CD8-positive, alpha-beta memory T cell (primary cell): Measurements from ENCODE around the gene IRF6. TPM values are rescaled to one million over a fixed set of nuclear protein-coding genes. Genes with fewer than 3 reads are reported as not detected.

Experiments used
- CTCF ChIA-PET: fragments of 350-600 bp; sonication (Branson Sonifier 250); formaldehyde crosslinking; loops from one replicate; lab custom pipeline; 2021; ENCODE audit warnings: antibody characterized with exemption; lab: Charles Lee
- POLR2A ChIA-PET: fragments of 350-600 bp; sonication (Branson Sonifier 250); formaldehyde crosslinking; loops from one replicate; lab custom pipeline; 2021; ENCODE audit warnings: antibody characterized with exemption; lab: Charles Lee
- DNase-seq, 5 donors: peaks; one replicate each; pipeline versions ENCODE4 v3.0.0 to v3.0.0-alpha.2; 2020 to 2022; ENCODE audit warnings: mixed read lengths in 1 of 5
- H3K27ac ChIP-seq: one replicate; pipeline ENCODE4 v1.7.0; 2013; ENCODE audit warnings: low read depth, mild to moderate bottlenecking, low read length, moderate library complexity
- H3K27me3 ChIP-seq: 2 replicates; pipeline ENCODE4 v1.7.0; 2013; ENCODE audit warnings: low read length, mild to moderate bottlenecking; ENCODE audit not compliant: insufficient read depth, poor library complexity, severe bottlenecking
- H3K36me3 ChIP-seq: 2 replicates; pipeline ENCODE4 v1.7.0; 2013; ENCODE audit warnings: mild to moderate bottlenecking, low read length, moderate library complexity; ENCODE audit not compliant: insufficient read depth
- H3K4me1 ChIP-seq: 2 replicates; pipeline ENCODE4 v1.7.0; 2013; ENCODE audit warnings: mild to moderate bottlenecking, low read length, moderate library complexity; ENCODE audit not compliant: insufficient read depth
- H3K4me3 ChIP-seq: 2 replicates; pipeline ENCODE4 v1.7.0; 2013; ENCODE audit warnings: mild to moderate bottlenecking, low read length
- H3K9me3 ChIP-seq: 2 replicates; pipeline ENCODE4 v1.7.0; 2013; ENCODE audit warnings: mild to moderate bottlenecking, low read length
- H3K27ac Mint-ChIP-seq, 8 donors: one replicate each; pipeline ENCODE4 v1.8.0; 2020 to 2021; ENCODE audit warnings: mixed read lengths in 8 of 8, mild to moderate bottlenecking in 6 of 8, inconsistent platforms in 3 of 8, moderate library complexity in 3 of 8
- H3K27me3 Mint-ChIP-seq, 2 donors: one replicate each; pipeline ENCODE4 v1.8.0; 2020 to 2021; ENCODE audit warnings: mixed read lengths in 2 of 2, mild to moderate bottlenecking in 1 of 2, moderate library complexity in 1 of 2
- H3K36me3 Mint-ChIP-seq, 3 donors: one replicate each; pipeline ENCODE4 v1.8.0; 2020 to 2021; ENCODE audit warnings: mixed read lengths in 3 of 3, inconsistent platforms in 1 of 3, mild to moderate bottlenecking in 1 of 3
- H3K4me1 Mint-ChIP-seq, 3 donors: one replicate each; pipeline ENCODE4 v1.8.0; 2020 to 2021; ENCODE audit warnings: mixed read lengths in 3 of 3, inconsistent platforms in 1 of 3, mild to moderate bottlenecking in 1 of 3
- H3K4me3 Mint-ChIP-seq, 7 donors: one replicate each; pipeline ENCODE4 v1.8.0; 2020 to 2021; ENCODE audit warnings: mixed read lengths in 7 of 7, mild to moderate bottlenecking in 6 of 7, moderate library complexity in 4 of 7, inconsistent platforms in 2 of 7
- H3K9me3 Mint-ChIP-seq, 5 donors: one replicate each; pipeline ENCODE4 v1.8.0; 2020 to 2022; ENCODE audit warnings: mixed read lengths in 5 of 5, mild to moderate bottlenecking in 3 of 5, moderate library complexity in 2 of 5, inconsistent platforms in 1 of 5
- polyA plus RNA-seq: library from polyadenylated mRNA; unstranded; fragments of 300-500 nt; fragmentation: Illumina TruSeq; gene quantifications from one replicate; pipeline ENCODE4 v1.2.3, GENCODE V29; 2021
- total RNA-seq, 2 experiments: library from RNA; stranded (reverse); gene quantifications; one replicate each; pipeline ENCODE4 v1.2.3, GENCODE V29; 2021

Gene IRF6
- total and polyA plus RNA-seq, 3 experiments from 2014 or later: 1.0 to 1.2 (median 1.2) TPM

- no peak overlapping the region for H3K4me3 ChIP-seq
- H3K27ac ChIP-seq: no peak overlapping the region
- ChIA-PET CTCF (interaction anchor here (1.2 kb wide), 1 partner anchor 11 kb away, joined by 3 read pairs; no protein-coding TSS in a partner anchor), POLR2A (no interaction called here)
- Mint-ChIP-seq H3K4me3 (no peak overlapping the region), H3K27me3 (no peaks in the 10 kb centered on the region), H3K9me3 (no peaks in the 10 kb centered on the region), H3K4me1 (peaks cover 26 to 43% (median 39%) of the 10 kb centered on the region in 3 donors), H3K36me3 (peaks cover 0 to 54% (median 35%) of the 10 kb centered on the region in 3 donors), H3K27ac (peak overlapping the region in 7 of 8 donors; percentile 7 to 61 (median 40))
- H3K9me3 ChIP-seq: no peaks in the 10 kb centered on the region
- no peaks in the 10 kb centered on the region for H3K27me3 ChIP-seq
- no peak for DNase-seq
- H3K4me1 ChIP-seq: peaks cover 31% of the 10 kb centered on the region
- peaks cover 68% of the 10 kb centered on the region for H3K36me3 ChIP-seq
Observed at GRCh38 chr1:209777587-209777986, 28.4 kb downstream of the IRF6 start.

GRCh38 chr1:209775678-209776077 lies 30.3 kb downstream of the IRF6 start:
- H3K4me1 Mint-ChIP-seq: peaks cover 26 to 42% (median 29%) of the 10 kb centered on the region in 3 donors
- no peak overlapping the region for H3K27ac ChIP-seq
- POLR2A ChIA-PET: interaction anchor here (1.4 kb wide), 1 partner anchor 10 kb away, joined by 4 read pairs; no protein-coding TSS in a partner anchor

GRCh38 chr1:209774592-209774991 lies 31.4 kb downstream of the IRF6 start:
- Mint-ChIP-seq H3K9me3 (no peaks in the 10 kb centered on the region), H3K36me3 (peaks cover 0 to 33% (median 29%) of the 10 kb centered on the region in 3 donors), H3K27ac (peak overlapping the region in 7 of 8 donors; percentile 40 to 95 (median 88)), H3K4me1 (peaks cover 26 to 33% (median 27%) of the 10 kb centered on the region in 3 donors), H3K4me3 (peak overlapping the region in 4 of 7 donors; percentile 7 to 44 (median 28)), H3K27me3 (no peaks in the 10 kb centered on the region)
- Histone ChIP-seq H3K27ac (no peak overlapping the region), H3K4me3 (no peak overlapping the region), H3K9me3 (no peaks in the 10 kb centered on the region), H3K36me3 (peaks cover 61% of the 10 kb centered on the region), H3K4me1 (peaks cover 56% of the 10 kb centered on the region), H3K27me3 (no peaks in the 10 kb centered on the region)
- POLR2A ChIA-PET: interaction anchor here (0.8 to 1.4 kb wide), 3 partner anchors 9 to 24 kb away, joined by 3 to 4 read pairs (median 3); partner anchors contain the start of gene TRAF3IP3
- CTCF ChIA-PET: interaction anchor here (1.3 to 1.8 kb wide), 4 partner anchors 10 to 49 kb away, joined by 3 to 10 read pairs (median 4); partner anchors contain the start of genes C1orf74 and TRAF3IP3
- no peak for DNase-seq

More at GRCh38 chr1:209775678-209776077, 30.3 kb downstream of the IRF6 start:
- Mint-ChIP-seq H3K9me3 (no peaks in the 10 kb centered on the region), H3K4me3 (peak overlapping the region in 1 of 7 donors; percentile 54), H3K27ac (peak overlapping the region in 6 of 8 donors; percentile 40 to 94 (median 69)), H3K36me3 (peaks cover 0 to 38% (median 33%) of the 10 kb centered on the region in 3 donors), H3K27me3 (no peaks in the 10 kb centered on the region)
- H3K4me1 ChIP-seq: peaks cover 50% of the 10 kb centered on the region
- CTCF ChIA-PET: interaction anchor here (0.6 kb wide), 1 partner anchor 22 kb away, joined by 3 read pairs; no protein-coding TSS in a partner anchor
- DNase-seq: no peak
- no peaks in the 10 kb centered on the region for H3K9me3 ChIP-seq
- H3K4me3 ChIP-seq: no peak overlapping the region
- peaks cover 68% of the 10 kb centered on the region for H3K36me3 ChIP-seq
- no peaks in the 10 kb centered on the region for H3K27me3 ChIP-seq

- Histone ChIP-seq H3K36me3 (peaks cover 36% of the 10 kb centered on the region), H3K4me1 (peaks cover 67% of the 10 kb centered on the region), H3K27me3 (no peaks in the 10 kb centered on the region), H3K4me3 (peak overlapping the region; percentile 94), H3K27ac (no peak overlapping the region), H3K9me3 (no peaks in the 10 kb centered on the region)
- CTCF ChIA-PET: interaction anchor here (1.1 to 1.7 kb wide), 2 partner anchors 11 to 34 kb away, joined by 4 to 6 read pairs; partner anchors contain the start of gene IRF6
- Mint-ChIP-seq H3K4me1 (peaks cover 28 to 36% (median 29%) of the 10 kb centered on the region in 3 donors), H3K9me3 (no peaks in the 10 kb centered on the region), H3K27ac (no peak overlapping the region), H3K4me3 (no peak overlapping the region), H3K27me3 (no peaks in the 10 kb centered on the region), H3K36me3 (peaks cover 0 to 27% (median 19%) of the 10 kb centered on the region in 3 donors)
- no peak for DNase-seq
- POLR2A ChIA-PET: interaction anchor here (0.5 to 1.8 kb wide), 3 partner anchors 8 to 12 kb away, joined by 3 to 7 read pairs (median 7); partner anchors contain the start of gene C1orf74
Observed at GRCh38 chr1:209772126-209772525, 33.8 kb downstream of the IRF6 start.

- no peak for DNase-seq
- H3K36me3 ChIP-seq: peaks cover 24% of the 10 kb centered on the region
- Mint-ChIP-seq H3K36me3 (peaks cover 0 to 37% (median 23%) of the 10 kb centered on the region in 3 donors), H3K27ac (no peak overlapping the region), H3K4me1 (peaks cover 31 to 46% (median 37%) of the 10 kb centered on the region in 3 donors), H3K27me3 (no peaks in the 10 kb centered on the region), H3K9me3 (no peaks in the 10 kb centered on the region), H3K4me3 (no peak overlapping the region)
- peak overlapping the region; percentile 94 for H3K4me3 ChIP-seq
- H3K27ac ChIP-seq: no peak overlapping the region
- H3K27me3 ChIP-seq: no peaks in the 10 kb centered on the region
- ChIA-PET CTCF (interaction anchor here (1.9 to 17.3 kb wide), 3 partner anchors 13 to 52 kb away, joined by 10 to 255 read pairs (median 21); partner anchors contain the start of genes C1orf74 and TRAF3IP3), POLR2A (interaction anchor here (2.7 to 3.1 kb wide), 3 partner anchors 10 to 15 kb away, joined by 18 to 50 read pairs (median 28); partner anchors contain the start of genes C1orf74 and TRAF3IP3)
- peaks cover 80% of the 10 kb centered on the region for H3K4me1 ChIP-seq
- no peaks in the 10 kb centered on the region for H3K9me3 ChIP-seq
Observed at GRCh38 chr1:209770636-209771415, 35.1 kb downstream of the IRF6 start.

- DNase-seq: peak in 1 of 5 donors; percentile 22
- Histone ChIP-seq H3K36me3 (peaks cover 15% of the 10 kb centered on the region), H3K27me3 (no peaks in the 10 kb centered on the region), H3K9me3 (no peaks in the 10 kb centered on the region), H3K4me3 (peak overlapping the region; percentile 94), H3K27ac (peak overlapping the region; percentile 81), H3K4me1 (peaks cover 79% of the 10 kb centered on the region)
- H3K36me3 Mint-ChIP-seq: peaks cover 0 to 45% (median 19%) of the 10 kb centered on the region in 3 donors
- H3K9me3 Mint-ChIP-seq: no peaks in the 10 kb centered on the region
- peak overlapping the region in 1 of 8 donors; percentile 94 for H3K27ac Mint-ChIP-seq
- CTCF ChIA-PET: interaction anchor here (1.2 to 17.3 kb wide), 8 partner anchors 10 to 79 kb away, joined by 3 to 255 read pairs (median 7); partner anchors contain the start of genes C1orf74, TRAF3IP3 and UTP25
- H3K27me3 Mint-ChIP-seq: no peaks in the 10 kb centered on the region
- no peak overlapping the region for H3K4me3 Mint-ChIP-seq
- POLR2A ChIA-PET: interaction anchor here (0.5 to 3.1 kb wide), 6 partner anchors 11 to 54 kb away, joined by 3 to 50 read pairs (median 19); partner anchors contain the start of genes C1orf74 and TRAF3IP3
- H3K4me1 Mint-ChIP-seq: peaks cover 37 to 46% (median 44%) of the 10 kb centered on the region in 3 donors
Observed at GRCh38 chr1:209769971-209770370, 36.0 kb downstream of the IRF6 start.

- H3K9me3 ChIP-seq: no peaks in the 10 kb centered on the region
- H3K36me3 ChIP-seq: peaks cover 9% of the 10 kb centered on the region
- peak overlapping the region; percentile 81 for H3K27ac ChIP-seq
- Mint-ChIP-seq H3K36me3 (peaks cover 0 to 48% (median 15%) of the 10 kb centered on the region in 3 donors), H3K4me1 (peaks cover 41 to 48% (median 42%) of the 10 kb centered on the region in 3 donors), H3K27ac (peak overlapping the region in 1 of 8 donors; percentile 94), H3K9me3 (no peaks in the 10 kb centered on the region), H3K27me3 (no peaks in the 10 kb centered on the region), H3K4me3 (no peak overlapping the region)
- peaks cover 76% of the 10 kb centered on the region for H3K4me1 ChIP-seq
- DNase-seq: peak; percentile 44 to 84 (median 77)
- ChIA-PET POLR2A (interaction anchor here (0.5 to 3.1 kb wide), 9 partner anchors 9 to 1527 kb away, joined by 3 to 50 read pairs (median 8); partner anchors contain the start of genes C1orf74, IRF6 and TRAF3IP3), CTCF (interaction anchor here (1.1 to 17.3 kb wide), 15 partner anchors 11 to 203 kb away, joined by 3 to 255 read pairs (median 4); partner anchors contain the start of genes C1orf74, IRF6, TRAF3IP3 and UTP25)
- H3K4me3 ChIP-seq: peak overlapping the region; percentile 94
- H3K27me3 ChIP-seq: no peaks in the 10 kb centered on the region
Observed at GRCh38 chr1:209769171-209769904, 36.6 kb downstream of the IRF6 start.
